GM12878 (cell line): ENCODE results near the gene LMF1. TPM values are rescaled to one million over a fixed set of nuclear protein-coding genes. Genes with fewer than 3 reads are reported as not detected.

Experiments
- CUX1 ChIP-seq: IDR thresholded peaks from 2 replicates; pipeline ENCODE4 v1.6.1; 2012; ENCODE audit warnings: improper control_type of control experiment, low read depth, low read length; ENCODE audit not compliant: insufficient replicate concordance
- IRF3 ChIP-seq: fragments of 450-650 bp; IDR thresholded peaks from 2 replicates; pipeline ENCODE4 v1.6.1; 2014; ENCODE audit warnings: mild to moderate bottlenecking
- MEF2B ChIP-seq: fragments of 450-650 bp; IDR thresholded peaks from 2 replicates; pipeline ENCODE4 v1.6.1; 2018; ENCODE audit warnings: mild to moderate bottlenecking, moderate library complexity; ENCODE audit not compliant: partially characterized antibody, poor library complexity, severe bottlenecking
- SMAD5 ChIP-seq: IDR thresholded peaks from 2 replicates; pipeline ENCODE4 v1.6.1; 2016; ENCODE audit warnings: antibody characterized with exemption, low read depth
- YY1 ChIP-seq: IDR thresholded peaks from 2 replicates; pipeline ENCODE4 v1.6.1; 2011; ENCODE audit warnings: low read depth, mild to moderate bottlenecking, low read length
- ZNF687 ChIP-seq: fragments of 450-650 bp; IDR thresholded peaks from 2 replicates; pipeline ENCODE4 v1.6.1; 2017; ENCODE audit warnings: mild to moderate bottlenecking, moderate library complexity
- ZZZ3 ChIP-seq: IDR thresholded peaks from 2 replicates; pipeline ENCODE4 v1.6.1; 2011; ENCODE audit warnings: low read depth; ENCODE audit not compliant: control insufficient read depth, insufficient read length
- polyA plus RNA-seq, 11 experiments: library from polyadenylated mRNA; depleted of rRNA in 4 of 11; unstranded in 6 of 11; stranded (reverse) in 5 of 11; fragments of >200 nt; fragmentation: Nextera tagmentation in 4 of 11; fragmentation: Illumina TruSeq in 1 of 11; extraction: Ambion mirVana in 4 of 11; extraction: Trizol in 1 of 11; gene quantifications; 1 replicate in 1 of 11; 2 replicates in 10 of 11; pipeline versions ENCODE4 v1.2.1 to v1.2.3, GENCODE V29; 2011 to 2016; ENCODE audit warnings: inconsistent platforms in 2 of 11, missing spikeins in 2 of 11, low read depth in 1 of 11
- total RNA-seq, 4 experiments: library from RNA; depleted of rRNA in 3 of 4; stranded (reverse); fragments of >200 nt in 3 of 4; fragmentation: Illumina TruSeq in 1 of 4; extraction: Trizol in 1 of 4; gene quantifications; 2 replicates each; pipeline versions ENCODE4 v1.2.1 to v1.2.3, GENCODE V29; 2013 to 2021

Gene LMF1
- total and polyA plus RNA-seq, 10 of the 15 experiments (the other 5 are each of a cell fraction or from before 2014, with no cell fraction given) = 0.18 to 3.2 (median 1.4) TPM; not detected in 1

GRCh38 chr16:879461-879861, 91.3 kb downstream of the LMF1 start (continued):
- no peak for TF ChIP-seq IRF3
- no peak for TF ChIP-seq CUX1
- TF ChIP-seq ZNF687 = no peak
- no peak for TF ChIP-seq SMAD5
- TF ChIP-seq ZZZ3 = no peak
- no peak for TF ChIP-seq YY1
- TF ChIP-seq MEF2B = no peak
